Ramos (cell line): ENCODE data around the gene PPP1R3D.

Experiments used
- in situ Hi-C: fragments of 300-500 bp; cut with MboI; formaldehyde crosslinking; loops from one replicate; pipeline ENCODE4 v1.14.3; 2022; ENCODE audit warnings: low sequenced_read_pairs; ENCODE audit not compliant: unreplicated experiment

The PPP1R3D gene

DNA sequence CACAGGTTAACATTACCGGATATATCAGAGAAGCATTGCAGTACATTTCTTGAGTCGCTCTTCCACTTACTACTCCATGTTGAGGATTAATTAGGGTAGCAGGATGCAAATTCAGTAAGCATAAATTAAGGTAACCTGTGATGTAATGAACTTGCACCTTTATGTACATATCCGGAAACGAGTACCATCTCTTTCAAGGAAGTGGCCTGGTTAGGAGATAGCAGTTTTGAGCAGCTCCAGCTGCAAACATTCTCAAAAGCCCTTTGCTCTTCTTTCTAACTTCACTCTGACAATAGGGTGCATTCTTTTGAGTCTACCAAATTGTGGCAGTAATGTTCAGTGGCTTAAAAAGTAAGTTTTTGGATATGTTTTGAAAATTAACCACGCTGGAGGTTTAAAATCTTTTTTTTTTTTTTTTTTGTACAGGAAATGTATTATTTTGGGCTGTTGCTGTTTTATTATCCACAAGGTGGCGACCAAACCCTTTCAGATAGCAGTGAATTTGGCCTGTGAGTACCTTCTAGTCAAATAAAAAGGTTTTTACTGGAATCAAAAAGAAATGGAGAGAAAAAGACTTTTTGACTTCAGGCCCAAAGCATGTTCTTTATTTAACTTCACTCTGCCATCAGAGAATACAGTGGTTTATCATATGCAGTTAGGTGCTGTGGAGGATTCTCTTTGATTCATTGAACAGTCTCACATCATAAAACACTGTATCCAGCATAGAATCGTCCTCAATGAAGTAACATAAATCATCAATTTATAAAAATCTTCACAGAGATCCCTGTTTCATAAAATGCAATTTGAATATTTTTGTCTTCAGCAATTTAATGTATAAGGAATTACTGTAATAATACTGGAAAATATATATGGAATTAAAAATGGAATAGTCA lies 9.0 kb upstream of the PPP1R3D start:
- in situ Hi-C loops = no loop called here

- in situ Hi-C loops = no loop called here
Measured at GRCh38 chr20:59948212-59948611, 8.1 kb upstream of the PPP1R3D start.

- in situ Hi-C loops = no loop called here
Measured at GRCh38 chr20:59947376-59947775, 7.3 kb upstream of the PPP1R3D start.

- in situ Hi-C loops = no loop called here
Measured at GRCh38 chr20:59945731-59946130, 5.6 kb upstream of the PPP1R3D start.

DNA sequence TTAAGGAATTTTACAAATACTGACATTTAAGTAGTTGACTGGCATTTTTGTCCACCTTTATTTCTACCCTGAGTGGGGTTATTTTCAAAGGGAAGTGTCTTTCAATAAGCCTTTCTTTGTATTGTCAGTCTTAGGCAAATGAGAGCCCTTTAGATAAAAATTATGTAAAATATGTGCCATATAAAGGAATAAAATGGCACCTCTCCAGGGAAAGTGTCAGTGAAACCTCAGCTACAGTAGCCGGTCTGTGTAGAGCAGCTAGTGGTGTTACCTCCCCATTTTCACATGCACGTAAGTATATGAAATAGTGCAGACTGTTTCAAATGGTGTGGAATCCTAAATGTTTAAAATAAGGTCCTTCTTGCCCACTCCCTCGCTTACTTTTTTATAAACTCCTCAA lies 5.1 kb upstream of the PPP1R3D start:
- in situ Hi-C loops = no loop called here

DNA sequence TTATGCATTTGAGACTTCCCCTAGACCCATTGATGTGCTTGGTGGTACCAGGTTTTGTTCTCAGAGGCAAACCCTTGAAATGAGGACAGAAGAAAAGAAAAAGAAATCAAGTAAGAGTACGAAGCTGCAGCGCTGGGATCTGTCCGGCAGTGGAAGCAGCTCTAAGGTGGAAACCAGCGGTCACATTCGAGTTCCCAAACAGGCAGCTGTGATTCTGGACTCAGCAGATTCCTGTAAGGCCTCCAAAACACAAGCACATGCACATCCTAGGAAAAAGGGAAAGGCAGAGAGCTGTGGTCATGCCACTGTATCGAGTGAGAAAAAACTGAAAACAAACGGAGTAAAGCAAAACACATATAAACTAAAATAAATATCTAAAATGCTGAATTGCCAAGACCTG lies 4.6 kb upstream of the PPP1R3D start:
- in situ Hi-C loops = no loop called here

GRCh38 chr20:59942245-59942644 lies 2.1 kb upstream of the PPP1R3D start:
- in situ Hi-C loops = no loop called here

DNA sequence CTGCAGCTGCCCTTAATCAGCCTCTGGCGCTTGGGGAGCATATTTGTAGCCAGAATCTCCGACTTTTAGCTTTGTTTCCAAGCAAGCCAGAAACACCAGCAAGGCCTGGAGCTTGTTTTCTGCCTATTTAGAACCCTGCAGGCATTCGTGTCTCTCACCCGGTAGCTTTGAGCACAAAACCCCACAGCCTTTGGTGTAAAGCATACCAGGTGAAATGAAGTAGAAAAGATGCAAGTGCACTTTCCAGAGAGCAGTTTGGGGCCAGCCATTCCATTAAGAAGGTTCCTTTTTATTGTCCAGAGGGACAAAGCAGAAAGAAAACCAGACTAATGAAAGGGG lies 820 bp upstream of the PPP1R3D start:
- in situ Hi-C loops = no loop called here

DNA sequence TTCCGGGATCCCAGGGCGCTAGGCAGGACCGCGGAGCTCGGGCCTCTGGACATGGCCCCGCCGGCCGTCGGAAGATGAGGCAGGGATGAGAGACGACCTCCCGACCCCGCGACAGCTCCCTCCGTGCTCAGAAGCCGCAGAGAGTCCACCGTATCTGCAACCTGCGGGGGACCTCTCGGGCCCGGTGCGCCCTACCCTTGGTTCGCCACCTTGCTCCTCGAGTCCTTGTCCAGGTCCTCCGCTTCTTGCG lies 301 bp downstream of the PPP1R3D start:
- in situ Hi-C loops = no loop called here

DNA sequence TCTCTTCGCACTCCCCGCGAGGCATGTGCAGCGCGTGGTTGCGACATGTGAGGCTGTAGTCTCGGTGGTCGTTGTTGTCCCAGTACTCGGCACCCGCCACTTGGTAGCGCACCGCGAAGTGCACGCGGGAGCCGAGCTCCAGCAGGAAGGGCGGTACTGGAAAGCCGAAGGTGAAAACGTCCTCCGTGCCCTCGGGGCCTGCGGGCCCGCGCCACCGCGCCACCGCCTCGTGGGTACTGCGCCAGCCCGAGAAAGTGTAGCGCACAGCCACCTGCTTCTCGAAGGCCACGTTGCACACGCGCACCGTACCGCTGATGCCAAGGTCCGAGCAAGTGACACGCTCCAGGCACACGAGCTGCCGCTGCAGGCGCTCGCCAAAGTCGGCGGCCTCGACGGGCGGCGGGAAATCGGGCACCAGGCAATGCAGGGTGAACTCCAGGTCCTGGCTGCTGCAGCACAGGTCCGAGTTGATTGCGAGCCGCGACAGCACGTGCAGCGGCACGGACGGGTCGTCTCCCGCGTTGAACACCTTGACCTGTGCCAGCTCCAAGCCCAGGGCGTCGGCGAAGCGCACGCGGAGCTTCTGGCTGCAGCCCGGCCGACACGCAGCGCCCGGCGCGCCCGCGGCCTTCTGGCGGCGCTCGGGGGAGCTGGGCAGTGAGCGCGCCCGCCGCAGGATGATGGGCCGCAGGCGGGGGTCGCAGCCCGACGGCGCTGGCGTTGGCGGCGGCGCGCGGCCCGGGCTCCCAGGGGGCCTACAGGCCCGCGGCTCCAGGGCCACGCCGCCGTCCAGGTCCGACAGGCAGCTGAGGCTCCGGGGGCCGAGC lies 840 bp downstream of the PPP1R3D start:
- in situ Hi-C loops = no loop called here

DNA sequence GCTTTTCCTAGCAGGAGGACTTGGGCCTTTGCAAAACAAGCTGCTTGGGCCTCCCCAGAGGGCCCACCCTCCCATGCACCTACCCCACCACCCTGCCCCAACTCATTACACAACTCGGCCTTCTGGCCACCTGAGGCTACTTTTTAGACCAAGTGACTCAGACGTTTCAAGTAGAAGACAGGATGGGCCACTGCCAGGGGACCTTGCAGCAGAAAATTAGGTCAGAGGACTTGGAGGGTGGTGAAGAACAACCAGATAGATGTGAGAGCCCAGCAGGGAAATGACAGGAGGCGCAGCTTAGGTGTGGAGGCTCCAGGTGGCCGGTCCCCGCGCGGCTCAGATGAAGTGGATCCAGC lies 1.4 kb downstream of the PPP1R3D start:
- in situ Hi-C loops = no loop called here

GRCh38 chr20:59938221-59938620 lies 1.9 kb downstream of the PPP1R3D start:
- in situ Hi-C loops = no loop called here

- in situ Hi-C loops = no loop called here
Measured at GRCh38 chr20:59937150-59937549, 3.0 kb downstream of the PPP1R3D start.

DNA sequence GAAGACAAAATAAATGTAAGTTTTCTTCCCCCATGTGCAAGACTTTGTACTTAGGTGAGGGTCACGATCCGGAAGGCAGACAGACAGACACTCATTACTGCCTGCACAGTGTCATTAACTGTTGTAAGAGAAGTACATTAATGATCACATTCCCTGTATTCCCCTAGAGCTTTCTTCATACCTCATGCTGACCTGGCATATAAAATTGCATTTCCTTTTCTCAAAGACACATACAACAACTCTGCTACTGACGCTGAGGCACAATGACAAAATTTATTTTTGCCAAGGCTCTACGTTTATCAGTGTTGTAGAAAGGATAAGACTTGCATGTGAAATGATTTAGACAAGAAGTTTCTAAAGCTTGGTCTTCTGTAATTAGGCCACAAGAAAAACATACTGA lies 3.7 kb downstream of the PPP1R3D start:
- in situ Hi-C loops = no loop called here

- in situ Hi-C loops = no loop called here
Measured at GRCh38 chr20:59935457-59936185, 4.5 kb downstream of the PPP1R3D start.

DNA sequence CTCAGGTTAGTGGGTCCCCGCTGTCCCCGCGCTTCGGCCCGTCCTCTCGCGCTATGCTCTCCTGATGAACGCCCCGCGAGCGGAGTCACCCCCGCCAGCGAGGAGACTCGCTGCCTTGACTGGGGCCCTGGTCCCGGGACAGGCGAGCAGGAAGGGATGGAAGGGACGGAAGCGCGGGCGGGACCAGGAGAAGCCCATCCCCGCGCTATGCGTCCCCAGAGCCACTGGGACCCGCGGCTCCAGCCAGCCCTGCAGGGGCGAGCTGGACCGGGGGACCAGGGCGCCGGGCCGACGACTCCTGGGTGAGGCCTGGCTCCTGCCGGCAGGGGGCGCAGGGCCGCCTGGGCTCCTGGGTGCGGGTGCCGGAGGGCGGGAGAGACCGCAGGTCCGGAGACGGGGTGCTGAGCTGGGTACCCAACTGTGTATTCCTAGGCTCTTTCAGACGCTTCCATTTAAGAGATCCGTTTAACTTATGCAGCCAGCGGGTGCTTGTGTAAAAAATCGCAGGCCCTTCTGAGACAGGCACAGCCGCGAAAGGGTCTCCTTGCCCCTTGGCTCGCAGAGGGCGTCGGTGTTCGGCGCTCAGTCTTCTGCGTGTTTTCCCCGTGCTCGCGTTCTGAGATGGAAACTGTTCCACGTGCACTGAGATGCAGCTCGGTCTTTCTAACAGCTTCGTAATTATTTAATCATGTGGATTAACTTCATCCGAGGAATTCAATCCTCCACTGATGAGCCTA lies 6.1 kb downstream of the PPP1R3D start:
- in situ Hi-C loops = no loop called here

DNA sequence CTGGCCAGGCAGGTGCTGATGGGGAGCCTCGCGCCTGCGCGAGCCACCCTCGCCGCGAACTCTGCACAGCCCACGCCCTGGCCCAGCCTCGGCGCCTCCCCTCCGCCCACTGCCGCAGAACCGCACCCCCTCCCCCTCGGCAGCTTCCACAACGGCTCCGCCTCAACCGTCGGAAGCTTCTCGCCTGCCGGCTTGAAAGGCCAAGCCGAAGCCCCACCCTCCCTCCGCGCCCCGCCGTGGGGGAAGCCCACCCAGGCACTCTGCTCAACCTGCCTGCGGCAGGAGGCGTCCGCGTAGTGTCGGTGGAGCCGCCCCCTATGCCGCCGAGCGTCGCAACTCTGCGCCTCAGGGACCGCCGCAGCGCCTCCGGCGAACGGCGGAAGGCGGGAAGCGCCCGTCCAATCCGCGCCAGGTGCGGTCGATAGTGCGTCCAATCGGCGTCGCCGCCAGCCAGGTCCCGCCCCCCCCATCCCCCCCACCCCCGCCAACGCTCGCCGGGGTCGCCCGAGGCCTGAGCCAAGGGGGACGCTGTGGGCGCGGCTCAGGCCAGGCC lies 6.7 kb downstream of the PPP1R3D start, which contains the start of gene SYCP2:
SYCP2 (minus strand) TSS at position 342 of the 553 bp plus-strand sequence. CDS start 11,224 bp downstream, outside the sequence.
- in situ Hi-C loops = no loop called here

DNA sequence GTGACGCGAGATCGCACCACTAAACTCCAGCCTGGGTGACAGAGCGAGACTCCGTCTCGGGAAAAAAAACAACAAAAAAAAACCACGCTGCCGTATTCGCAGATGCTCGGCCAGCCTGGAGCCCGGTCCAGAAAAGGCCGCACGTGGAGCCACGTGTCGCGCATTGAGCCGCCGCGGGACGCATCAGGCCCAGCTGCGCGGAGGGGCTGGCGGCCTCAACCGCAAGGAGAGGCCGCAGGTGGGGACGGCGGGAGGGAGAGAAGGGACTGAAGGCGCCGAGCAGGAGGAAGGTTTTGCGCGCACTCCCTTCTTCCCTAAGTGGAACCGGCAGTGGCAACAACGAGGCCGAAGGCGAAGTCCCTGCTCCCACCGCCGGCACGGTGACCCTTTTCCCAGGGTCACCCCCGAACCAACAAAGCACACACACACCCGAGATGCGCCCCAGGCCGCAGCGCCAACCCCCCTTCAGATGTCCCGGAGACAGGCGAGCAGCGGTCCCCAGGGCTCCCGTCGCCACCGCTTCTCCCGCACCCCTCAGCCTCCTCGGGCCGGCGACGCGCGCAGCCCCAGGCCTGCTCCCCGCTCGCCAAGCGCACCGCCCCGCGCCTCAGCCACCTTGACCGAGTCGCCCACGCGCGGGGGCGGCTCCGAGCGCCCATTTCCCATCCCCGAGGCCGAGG lies 7.3 kb downstream of the PPP1R3D start:
- in situ Hi-C loops = no loop called here

- in situ Hi-C loops = no loop called here
Measured at GRCh38 chr20:59931511-59932312, 8.4 kb downstream of the PPP1R3D start.
